Measurements from ENCODE around the gene B3GNT2. TPM values are rescaled to one million over a fixed set of nuclear protein-coding genes. Genes with fewer than 3 reads are reported as not detected.

B3GNT2 gene
- total RNA-seq, 1 experiment from 2014 or later = 12.3 TPM

DNA sequence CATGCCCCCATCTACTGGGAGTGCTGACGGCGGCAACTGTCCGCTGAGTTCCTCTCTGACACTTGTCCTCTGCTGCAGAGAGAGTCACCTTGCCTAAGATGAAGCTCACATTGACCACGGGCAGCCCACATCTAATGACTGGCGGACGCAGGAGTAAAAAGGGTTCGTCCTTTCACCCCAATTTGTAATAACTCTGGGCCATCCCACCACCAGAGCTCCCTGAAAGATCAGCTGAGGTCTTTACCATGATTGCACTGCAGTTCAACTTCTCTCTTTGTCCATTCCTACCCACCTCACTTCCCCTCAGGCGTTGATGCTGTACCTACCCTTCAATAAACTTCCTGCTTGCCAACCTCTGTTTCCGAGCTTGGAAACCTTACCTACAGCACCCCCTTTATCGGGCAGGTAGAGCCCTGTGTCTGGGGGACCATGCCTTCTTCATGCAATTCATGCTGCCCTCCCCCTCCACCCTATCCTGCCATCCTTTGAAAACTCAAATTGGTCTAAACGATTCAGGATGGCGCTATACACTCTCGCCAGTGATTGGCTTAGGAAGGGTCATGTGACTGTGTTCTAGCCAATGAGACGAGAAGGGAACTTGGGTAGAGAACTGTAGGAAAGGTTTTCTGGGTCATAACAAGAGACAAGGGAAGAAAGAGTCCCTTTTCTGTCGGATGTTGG lies 10.3 kb upstream of the B3GNT2 start:
- no peak for DNase-seq (ENCODE audit: unreplicated experiment)
- ChIA-PET POLR2A (no interaction called here), CTCF (interaction anchor here (0.7 kb wide), 1 partner anchor 127 kb away, joined by 3 read pairs; no protein-coding TSS in a partner anchor)
- Mint-ChIP-seq H3K27ac (ENCODE audit: low read depth, unreplicated experiment) (no peak overlapping the region), H3K27me3 (ENCODE audit: insufficient read depth, unreplicated experiment) (peaks cover 10% of the 10 kb centered on the region), H3K36me3 (ENCODE audit: insufficient read depth, unreplicated experiment) (no peaks in the 10 kb centered on the region), H3K4me3 (ENCODE audit: unreplicated experiment) (no peak overlapping the region), H3K4me1 (ENCODE audit: insufficient read depth, unreplicated experiment) (no peaks in the 10 kb centered on the region), H3K9me3 (ENCODE audit: unreplicated experiment) (no peaks in the 10 kb centered on the region)
- no TSS peak for BruUV-seq (replicated peaks)
- TF ChIP-seq, protein P1, sequence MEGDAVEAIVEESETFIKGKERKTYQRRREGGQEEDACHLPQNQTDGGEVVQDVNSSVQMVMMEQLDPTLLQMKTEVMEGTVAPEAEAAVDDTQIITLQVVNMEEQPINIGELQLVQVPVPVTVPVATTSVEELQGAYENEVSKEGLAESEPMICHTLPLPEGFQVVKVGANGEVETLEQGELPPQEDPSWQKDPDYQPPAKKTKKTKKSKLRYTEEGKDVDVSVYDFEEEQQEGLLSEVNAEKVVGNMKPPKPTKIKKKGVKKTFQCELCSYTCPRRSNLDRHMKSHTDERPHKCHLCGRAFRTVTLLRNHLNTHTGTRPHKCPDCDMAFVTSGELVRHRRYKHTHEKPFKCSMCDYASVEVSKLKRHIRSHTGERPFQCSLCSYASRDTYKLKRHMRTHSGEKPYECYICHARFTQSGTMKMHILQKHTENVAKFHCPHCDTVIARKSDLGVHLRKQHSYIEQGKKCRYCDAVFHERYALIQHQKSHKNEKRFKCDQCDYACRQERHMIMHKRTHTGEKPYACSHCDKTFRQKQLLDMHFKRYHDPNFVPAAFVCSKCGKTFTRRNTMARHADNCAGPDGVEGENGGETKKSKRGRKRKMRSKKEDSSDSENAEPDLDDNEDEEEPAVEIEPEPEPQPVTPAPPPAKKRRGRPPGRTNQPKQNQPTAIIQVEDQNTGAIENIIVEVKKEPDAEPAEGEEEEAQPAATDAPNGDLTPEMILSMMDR (IDR thresholded peaks at IDR 0.05; ENCODE audit: unreplicated experiment) = no peak
- intact Hi-C loops (cut with micrococcal nuclease) = no loop called here

DNA sequence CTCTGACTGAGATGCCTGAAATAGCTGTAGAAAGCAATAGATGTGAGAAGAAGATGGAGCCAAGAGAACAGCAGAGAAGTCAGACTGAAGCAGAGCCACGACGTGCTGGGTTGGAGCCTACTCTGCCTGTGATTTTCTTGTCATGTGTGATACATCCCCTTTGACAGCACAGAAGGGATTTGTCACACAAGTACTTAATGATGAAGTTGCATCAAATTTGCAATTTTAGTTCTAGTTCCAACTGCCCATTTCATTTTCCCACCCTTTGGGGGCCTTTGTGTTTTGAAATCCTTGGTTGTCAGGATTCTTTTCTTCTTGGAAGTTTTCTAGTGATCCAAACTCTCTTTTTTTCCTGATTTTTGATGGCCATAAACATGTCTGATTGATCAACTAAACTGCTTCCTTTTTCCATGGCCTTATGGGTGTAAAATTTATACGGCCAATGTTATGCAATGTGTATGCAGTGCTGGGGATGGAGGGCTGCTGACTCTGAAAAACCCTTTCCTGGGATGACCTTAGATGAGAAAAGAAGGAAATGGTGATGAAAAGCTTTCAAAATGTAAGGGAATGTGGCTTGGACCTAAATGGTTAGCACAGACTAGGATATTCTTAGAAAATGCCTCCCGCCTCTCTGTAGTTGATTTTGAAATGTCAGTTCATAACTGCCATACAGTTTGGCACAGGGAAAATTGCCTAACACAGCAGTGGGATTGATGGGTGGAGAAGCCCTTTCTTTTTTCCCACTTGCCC lies 9.6 kb upstream of the B3GNT2 start:
- DNase-seq (ENCODE audit: unreplicated experiment) = no peak
- Mint-ChIP-seq H3K27ac (ENCODE audit: low read depth, unreplicated experiment) (no peak overlapping the region), H3K27me3 (ENCODE audit: insufficient read depth, unreplicated experiment) (peaks cover 10% of the 10 kb centered on the region), H3K36me3 (ENCODE audit: insufficient read depth, unreplicated experiment) (no peaks in the 10 kb centered on the region), H3K9me3 (ENCODE audit: unreplicated experiment) (no peaks in the 10 kb centered on the region), H3K4me1 (ENCODE audit: insufficient read depth, unreplicated experiment) (no peaks in the 10 kb centered on the region), H3K4me3 (ENCODE audit: unreplicated experiment) (no peak overlapping the region)
- ChIA-PET CTCF (interaction anchor here (0.7 kb wide), 2 partner anchors 128 to 350 kb away, joined by 3 read pairs; no protein-coding TSS in a partner anchor), POLR2A (no interaction called here)
- intact Hi-C loops (cut with micrococcal nuclease) = no loop called here
- no TSS peak for BruUV-seq (replicated peaks)
- TF ChIP-seq, protein P1 (IDR thresholded peaks at IDR 0.05; ENCODE audit: unreplicated experiment) = no peak

DNA sequence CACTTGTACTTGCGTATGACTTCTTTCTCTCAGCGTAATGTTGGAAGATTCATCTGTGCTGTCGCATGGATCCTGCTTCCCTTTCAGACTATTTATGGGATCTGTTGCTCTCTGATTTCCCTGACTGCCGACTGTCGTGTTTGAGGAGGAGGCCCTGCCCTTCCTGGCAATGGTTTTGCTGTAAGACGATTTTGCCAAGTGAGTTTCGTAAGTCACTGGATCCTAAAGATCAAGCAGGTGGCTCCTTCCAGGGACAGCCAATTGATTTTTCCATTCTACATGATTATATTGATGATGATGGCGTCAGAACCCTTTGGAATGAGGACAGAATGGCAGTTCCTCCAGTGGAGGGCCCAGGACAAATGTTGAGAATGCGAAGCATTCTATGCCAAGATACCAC lies 8.7 kb upstream of the B3GNT2 start:
- intact Hi-C loops (cut with micrococcal nuclease) = no loop called here
- TF ChIP-seq, protein P1 (IDR thresholded peaks at IDR 0.05; ENCODE audit: unreplicated experiment) = no peak
- POLR2A ChIA-PET = no interaction called here

DNA sequence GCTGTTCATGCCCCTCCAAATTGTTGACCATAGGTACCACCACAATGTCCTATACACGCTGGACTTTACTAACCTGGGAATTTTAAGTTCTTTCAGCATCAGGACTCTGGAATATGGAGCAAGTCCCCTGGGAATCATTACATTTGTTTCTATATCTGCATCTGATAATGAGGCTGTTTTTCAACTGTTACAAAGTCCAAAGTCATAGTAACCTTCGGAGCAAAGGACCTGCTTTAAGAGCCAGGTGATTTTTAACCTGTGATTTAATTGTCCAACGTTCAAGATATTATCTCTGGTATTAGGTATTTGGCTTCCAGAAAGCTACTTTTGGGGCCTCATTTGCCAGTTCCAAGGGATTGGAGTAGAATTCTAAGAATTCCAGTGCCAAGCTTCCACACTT lies 7.5 kb upstream of the B3GNT2 start:
- intact Hi-C loops (cut with micrococcal nuclease) = no loop called here
- no peak overlapping the region for H3K4me3 Mint-ChIP-seq (ENCODE audit: unreplicated experiment)
- TF ChIP-seq, protein P1 (IDR thresholded peaks at IDR 0.05; ENCODE audit: unreplicated experiment) = no peak
- POLR2A ChIA-PET = no interaction called here
- peaks cover 10% of the 10 kb centered on the region for H3K27me3 Mint-ChIP-seq (ENCODE audit: insufficient read depth, unreplicated experiment)
- no peaks in the 10 kb centered on the region for H3K36me3 Mint-ChIP-seq (ENCODE audit: insufficient read depth, unreplicated experiment)
- DNase-seq (ENCODE audit: unreplicated experiment) = no peak
- CTCF ChIA-PET = no interaction called here
- no peaks in the 10 kb centered on the region for H3K9me3 Mint-ChIP-seq (ENCODE audit: unreplicated experiment)
- no TSS peak for BruUV-seq (replicated peaks)
- H3K4me1 Mint-ChIP-seq (ENCODE audit: insufficient read depth, unreplicated experiment) = no peaks in the 10 kb centered on the region
- H3K27ac Mint-ChIP-seq (ENCODE audit: low read depth, unreplicated experiment) = no peak overlapping the region

More for the DNA sequence above, 8.7 kb upstream of the B3GNT2 start:
- Mint-ChIP-seq H3K27ac (ENCODE audit: low read depth, unreplicated experiment) (no peak overlapping the region), H3K4me3 (ENCODE audit: unreplicated experiment) (no peak overlapping the region), H3K36me3 (ENCODE audit: insufficient read depth, unreplicated experiment) (no peaks in the 10 kb centered on the region), H3K9me3 (ENCODE audit: unreplicated experiment) (no peaks in the 10 kb centered on the region), H3K4me1 (ENCODE audit: insufficient read depth, unreplicated experiment) (no peaks in the 10 kb centered on the region), H3K27me3 (ENCODE audit: insufficient read depth, unreplicated experiment) (peaks cover 10% of the 10 kb centered on the region)
- no peak for DNase-seq (ENCODE audit: unreplicated experiment)
- CTCF ChIA-PET = no interaction called here
- no TSS peak for BruUV-seq (replicated peaks)

Data from MCF 10A (cell line).